HG03439 (cell line): ENCODE measurements around the gene HIPK2.

ENCODE experiments used
- ATAC-seq: cut with Tn5 transposase; IDR thresholded peaks from one replicate; pipeline ENCODE4 v1.9.1; 2021; ENCODE audit warnings: mild to moderate bottlenecking, moderate library complexity; ENCODE audit not compliant: unreplicated experiment

The HIPK2 gene

GRCh38 chr7:139574618-139575337, 203.0 kb downstream of the HIPK2 start:
- ATAC-seq, result no peak

- ATAC-seq, result no peak
These were observed 203.9 kb downstream of the HIPK2 start for GRCh38 chr7:139573871-139574270.

- ATAC-seq, result no peak
These were observed 205.0 kb downstream of the HIPK2 start for GRCh38 chr7:139572704-139573385.

GRCh38 chr7:139572071-139572470, 205.7 kb downstream of the HIPK2 start:
- ATAC-seq, result no peak

GRCh38 chr7:139571651-139572050, 206.1 kb downstream of the HIPK2 start:
- no peak for ATAC-seq

GRCh38 chr7:139571190-139571589, 206.6 kb downstream of the HIPK2 start:
- ATAC-seq, result no peak

- ATAC-seq, result no peak
These were observed 207.2 kb downstream of the HIPK2 start for GRCh38 chr7:139570626-139571025.

- no peak for ATAC-seq
These were observed 207.7 kb downstream of the HIPK2 start for GRCh38 chr7:139570119-139570518.

- no peak for ATAC-seq
These were observed 208.8 kb downstream of the HIPK2 start for GRCh38 chr7:139568813-139569490.

- no peak for ATAC-seq
These were observed 209.5 kb downstream of the HIPK2 start for GRCh38 chr7:139568346-139568675.

GRCh38 chr7:139567647-139568345, 210.0 kb downstream of the HIPK2 start:
- no peak for ATAC-seq

- no peak for ATAC-seq
These were observed 210.8 kb downstream of the HIPK2 start for GRCh38 chr7:139566736-139567646.

GRCh38 chr7:139566075-139566474, 211.7 kb downstream of the HIPK2 start:
- ATAC-seq, result no peak

GRCh38 chr7:139563856-139564255, 213.9 kb downstream of the HIPK2 start:
- ATAC-seq, result no peak

- ATAC-seq, result no peak
These were observed 214.7 kb downstream of the HIPK2 start for GRCh38 chr7:139562961-139563565.

- no peak for ATAC-seq
These were observed 215.3 kb downstream of the HIPK2 start for GRCh38 chr7:139562491-139562890.

GRCh38 chr7:139560678-139561077, 217.1 kb downstream of the HIPK2 start:
- ATAC-seq, result no peak

- ATAC-seq, result no peak
These were observed 217.6 kb downstream of the HIPK2 start for GRCh38 chr7:139560199-139560598.

GRCh38 chr7:139559364-139560105, 218.3 kb downstream of the HIPK2 start:
- ATAC-seq, result no peak
